Activated naive CD8-positive, alpha-beta T cell treated with anti-CD3 and anti-CD28 coated beads, Interleukin-2, amount 10 ng/mL, durations not matched to agents 7 days and 5 days (primary cell): ENCODE measurements around the gene EFCAB3. TPM values are rescaled to one million over a fixed set of nuclear protein-coding genes. Genes with fewer than 3 reads are reported as not detected.
"Not testable (repeated sequence)": the region's sequence is repeated elsewhere in the genome, so short reads cannot be mapped to it uniquely, and the experiment has no call there.

Experiments
- ATAC-seq: fragments of 150-1000 bp; cut with Tn5 transposase; one replicate; pipeline ENCODE4 v1.10.0; 2021; ENCODE audit warnings: low read depth, moderate library complexity
- POLR2A ChIA-PET: fragments of 350-600 bp; sonication (Branson Sonifier 250); formaldehyde crosslinking; loops from one replicate; lab custom pipeline; 2021; ENCODE audit warnings: antibody characterized with exemption; lab: Charles Lee
- DNase-seq: peaks from one replicate; pipeline ENCODE4 v3.0.0; 2021
- H3K27ac Mint-ChIP-seq: one replicate; pipeline ENCODE4 v1.8.0; 2022; ENCODE audit warnings: mild to moderate bottlenecking, mixed read lengths
- H3K27me3 Mint-ChIP-seq: one replicate; pipeline ENCODE4 v1.8.0; 2022; ENCODE audit warnings: mild to moderate bottlenecking, moderate library complexity, mixed read lengths
- H3K36me3 Mint-ChIP-seq: one replicate; pipeline ENCODE4 v1.8.0; 2021; ENCODE audit warnings: mild to moderate bottlenecking, mixed read lengths
- H3K4me1 Mint-ChIP-seq: one replicate; pipeline ENCODE4 v1.8.0; 2021; ENCODE audit warnings: mixed read lengths
- H3K4me3 Mint-ChIP-seq: one replicate; pipeline ENCODE4 v1.8.0; 2022; ENCODE audit warnings: mild to moderate bottlenecking, moderate library complexity, mixed read lengths
- H3K9me3 Mint-ChIP-seq: one replicate; pipeline ENCODE4 v1.8.0; 2021; ENCODE audit warnings: mixed read lengths
- total RNA-seq, 2 experiments: library from RNA; stranded (reverse); gene quantifications; one replicate each; pipeline ENCODE4 v1.2.3, GENCODE V29; 2021

The EFCAB3 gene
- not detected for total RNA-seq

DNA sequence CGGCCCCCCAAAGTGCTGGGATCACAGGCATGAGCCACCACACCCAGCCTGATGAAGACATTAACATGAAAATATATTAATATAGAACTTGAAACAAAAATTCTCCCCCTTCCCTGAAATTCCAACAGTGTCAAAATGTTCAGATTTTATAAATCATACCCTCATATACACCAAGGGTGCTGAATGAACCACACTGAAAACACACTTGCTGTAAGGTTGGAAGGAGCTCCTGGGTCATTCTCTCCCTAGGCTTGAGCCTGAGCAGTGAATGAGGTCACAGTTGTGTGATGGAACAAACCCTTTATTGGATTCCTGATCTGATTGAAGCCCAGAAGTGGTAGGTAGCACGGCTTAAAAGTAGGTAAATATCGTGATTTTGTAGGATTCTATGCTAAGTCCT lies at the start of gene EFCAB3:
Gene EFCAB3 (plus strand): TSS at position 301 of the 400 bp plus-strand sequence. CDS start 2,427 bp downstream, outside the sequence.
- Mint-ChIP-seq H3K9me3 (no peaks in the 10 kb centered on the region), H3K4me3 (no peak within 1 kb of the TSS), H3K4me1 (no peaks in the 10 kb centered on the region), H3K27me3 (peaks cover 35% of the 10 kb centered on the region), H3K36me3 (no peaks in the 10 kb centered on the region), H3K27ac (no peak within 1 kb of the TSS)
- DNase-seq, result no peak
- no peak for ATAC-seq
- POLR2A ChIA-PET, result no interaction called here

DNA sequence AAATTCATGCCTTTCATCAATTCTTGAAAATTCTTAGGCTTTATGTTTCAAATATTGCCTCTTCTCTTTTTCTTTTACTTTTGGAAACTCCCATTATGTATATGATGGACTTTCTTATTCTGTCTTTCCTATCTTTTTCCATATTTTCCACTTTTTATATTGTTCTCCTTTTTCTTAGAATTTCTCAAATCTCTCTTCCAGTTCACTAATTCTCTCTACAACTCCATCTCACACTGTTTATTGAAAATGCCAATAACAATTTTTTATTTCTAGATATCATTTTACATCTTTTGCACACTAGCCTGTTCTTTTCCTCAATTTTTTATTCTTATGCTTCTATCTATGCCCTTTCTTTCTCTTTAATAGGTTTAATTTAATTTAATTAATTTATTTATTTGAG lies 43.8 kb upstream of the EFCAB3 start:
- no peak overlapping the region for H3K27ac Mint-ChIP-seq
- ATAC-seq, result no peak
- no peaks in the 10 kb centered on the region for H3K36me3 Mint-ChIP-seq
- peaks cover 10% of the 10 kb centered on the region for H3K27me3 Mint-ChIP-seq
- H3K4me1 Mint-ChIP-seq, result no peaks in the 10 kb centered on the region
- POLR2A ChIA-PET, result no interaction called here
- H3K9me3 Mint-ChIP-seq, result peaks cover 2% of the 10 kb centered on the region
- H3K4me3 Mint-ChIP-seq, result no peak overlapping the region
- DNase-seq, result no peak

DNA sequence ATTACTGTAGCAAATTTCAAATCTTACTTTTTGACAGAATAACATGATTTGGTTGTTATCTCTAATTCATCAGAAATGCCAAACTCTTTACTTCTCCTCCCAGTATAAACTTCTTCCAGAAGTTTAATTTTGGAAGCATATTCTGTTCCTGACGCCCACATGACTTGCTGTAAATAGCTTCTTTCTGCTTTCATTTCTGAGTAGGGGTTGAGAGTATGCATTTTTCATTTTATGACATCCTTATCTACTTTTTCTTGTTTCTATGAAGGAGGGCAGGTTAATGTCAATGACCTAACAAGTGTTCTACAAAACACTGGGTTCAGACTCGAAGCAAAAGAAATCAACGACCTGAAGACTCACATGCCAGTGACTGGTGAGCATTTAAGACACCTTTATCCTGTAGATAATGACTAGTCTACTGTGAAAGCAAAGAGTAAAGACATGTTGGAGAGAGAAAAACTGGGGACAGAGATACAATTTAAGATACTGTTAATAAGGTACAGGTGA lies 36.5 kb upstream of the EFCAB3 start:
- POLR2A ChIA-PET, result no interaction called here
- Mint-ChIP-seq H3K27ac (no peak overlapping the region), H3K4me3 (no peak overlapping the region), H3K36me3 (no peaks in the 10 kb centered on the region), H3K4me1 (no peaks in the 10 kb centered on the region), H3K9me3 (peaks cover 2% of the 10 kb centered on the region), H3K27me3 (peaks cover 34% of the 10 kb centered on the region)
- ATAC-seq, result no peak
- DNase-seq, result no peak

DNA sequence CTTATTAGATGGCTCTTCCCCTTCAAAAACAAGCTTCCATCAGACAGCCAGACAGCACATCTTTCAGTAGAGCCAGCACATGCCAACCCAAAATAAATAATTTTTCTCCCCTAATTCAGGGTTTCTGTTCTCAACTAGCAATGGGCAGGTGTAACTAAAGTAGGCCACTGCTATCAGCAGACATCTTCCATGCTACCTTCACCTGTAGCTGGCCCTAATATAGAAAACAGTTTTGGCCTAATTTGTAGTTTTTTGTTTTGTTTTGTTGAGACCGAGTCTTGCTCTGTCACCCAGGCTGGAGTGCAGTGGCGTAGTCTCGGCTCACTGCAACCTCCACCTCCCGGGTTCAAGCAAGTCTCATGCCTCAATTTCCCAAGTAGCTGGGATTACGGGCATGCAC lies 29.2 kb upstream of the EFCAB3 start:
- Mint-ChIP-seq H3K36me3 (no peaks in the 10 kb centered on the region), H3K4me1 (no peaks in the 10 kb centered on the region), H3K9me3 (no peaks in the 10 kb centered on the region), H3K27me3 (peaks cover 42% of the 10 kb centered on the region), H3K27ac (no peak overlapping the region), H3K4me3 (no peak overlapping the region)
- DNase-seq (no peak), ATAC-seq (no peak)
- POLR2A ChIA-PET, result no interaction called here

DNA sequence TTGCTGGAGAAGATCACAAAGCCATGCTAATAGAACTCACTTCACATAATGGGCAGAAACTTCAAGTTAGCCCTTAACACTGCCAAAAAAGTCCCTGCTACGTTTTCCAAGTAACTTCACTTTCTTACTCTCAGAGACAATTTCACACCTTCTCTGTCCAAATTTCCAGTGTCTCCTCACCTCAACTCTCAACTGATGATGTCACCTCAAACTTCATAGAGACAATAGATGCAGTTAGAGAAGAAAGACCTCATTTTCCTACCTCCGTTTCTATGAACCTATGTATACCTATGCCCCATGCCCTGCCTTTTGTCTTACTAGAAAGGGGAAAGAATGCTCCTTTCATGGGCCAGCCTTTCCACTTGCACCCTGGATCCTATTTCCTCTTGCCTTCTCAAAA lies 14.2 kb upstream of the EFCAB3 start:
- no peak for DNase-seq
- no peak for ATAC-seq
- peaks cover 10% of the 10 kb centered on the region for H3K27me3 Mint-ChIP-seq
- H3K9me3 Mint-ChIP-seq, result peaks cover 2% of the 10 kb centered on the region
- H3K4me3 Mint-ChIP-seq, result no peak overlapping the region
- H3K36me3 Mint-ChIP-seq, result peaks cover 2% of the 10 kb centered on the region
- H3K4me1 Mint-ChIP-seq, result no peaks in the 10 kb centered on the region
- H3K27ac Mint-ChIP-seq, result no peak overlapping the region
- POLR2A ChIA-PET, result no interaction called here

DNA sequence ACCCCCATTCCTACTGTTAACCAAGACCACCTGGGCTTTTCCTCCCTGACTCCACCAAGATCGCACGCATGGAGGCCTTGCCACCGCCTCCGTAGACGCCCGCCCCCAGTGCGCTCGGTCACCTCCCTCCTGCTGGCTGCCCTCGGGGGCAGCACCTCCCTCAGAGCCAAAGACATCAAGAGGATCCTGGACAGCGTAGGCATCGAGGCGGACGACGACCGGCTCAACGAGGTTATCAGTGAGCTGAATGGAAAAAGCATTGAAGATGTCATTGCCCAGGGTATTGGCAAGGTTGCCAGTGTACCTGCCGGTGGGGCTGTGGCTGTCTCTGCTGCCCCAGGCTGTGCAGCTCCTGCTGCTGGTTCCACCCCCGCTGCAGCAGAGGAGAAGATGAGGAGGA lies 1.2 kb downstream of the EFCAB3 start:
- no peaks in the 10 kb centered on the region for H3K9me3 Mint-ChIP-seq
- H3K27me3 Mint-ChIP-seq, result peaks cover 26% of the 10 kb centered on the region
- H3K36me3 Mint-ChIP-seq, result no peaks in the 10 kb centered on the region
- no peaks in the 10 kb centered on the region for H3K4me1 Mint-ChIP-seq
- POLR2A ChIA-PET, result no interaction called here
- no peak overlapping the region for H3K27ac Mint-ChIP-seq
- DNase-seq (no peak), ATAC-seq (no peak)
- no peak overlapping the region for H3K4me3 Mint-ChIP-seq

DNA sequence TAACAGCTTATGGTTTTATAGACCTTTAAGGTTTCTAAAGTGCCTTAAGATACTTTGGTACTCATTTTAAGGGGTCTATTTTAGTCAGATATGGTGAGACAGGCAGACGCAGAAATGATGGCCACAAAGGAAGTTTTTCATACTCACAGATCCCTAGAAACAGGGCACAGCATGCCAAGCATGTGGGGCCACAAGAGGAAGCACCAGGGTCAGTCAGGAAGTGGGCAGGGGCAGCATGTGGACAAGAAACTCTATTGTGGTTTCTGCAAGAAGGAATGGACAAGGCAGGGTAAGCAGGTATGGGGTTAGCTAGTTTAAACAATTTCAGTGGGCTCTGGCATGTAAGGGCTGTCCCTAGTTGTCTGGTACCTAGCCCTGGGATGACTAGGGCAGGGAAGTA lies 8.5 kb downstream of the EFCAB3 start:
- Mint-ChIP-seq H3K27me3 (peaks cover 14% of the 10 kb centered on the region), H3K9me3 (no peaks in the 10 kb centered on the region), H3K4me1 (peaks cover 1% of the 10 kb centered on the region), H3K36me3 (no peaks in the 10 kb centered on the region), H3K27ac (no peak overlapping the region), H3K4me3 (no peak overlapping the region)
- ATAC-seq (no peak), DNase-seq (no peak)
- POLR2A ChIA-PET, result no interaction called here

DNA sequence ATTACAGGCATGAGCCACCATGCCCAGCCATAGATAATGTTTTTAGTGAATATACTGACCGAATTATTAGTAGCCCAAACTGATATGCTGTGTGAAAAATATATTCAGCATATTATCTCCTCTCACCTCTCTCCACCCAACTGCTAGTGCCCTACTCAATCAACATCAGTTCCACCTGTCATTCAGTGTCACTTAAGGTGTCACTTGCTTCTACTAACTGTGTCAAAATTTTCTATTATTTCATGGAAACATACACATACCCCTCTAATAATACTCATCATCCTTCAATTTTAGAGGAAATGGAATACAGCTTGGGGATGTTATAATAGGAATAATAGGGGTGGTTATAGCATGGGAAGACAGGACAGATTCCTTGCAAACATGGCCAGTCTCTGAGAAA lies 12.6 kb downstream of the EFCAB3 start:
- H3K4me1 Mint-ChIP-seq, result peaks cover 1% of the 10 kb centered on the region
- no peaks in the 10 kb centered on the region for H3K36me3 Mint-ChIP-seq
- H3K4me3 Mint-ChIP-seq, result no peak overlapping the region
- POLR2A ChIA-PET, result no interaction called here
- H3K27ac Mint-ChIP-seq, result no peak overlapping the region
- DNase-seq (no peak), ATAC-seq (no peak)
- H3K9me3 Mint-ChIP-seq, result no peaks in the 10 kb centered on the region
- H3K27me3 Mint-ChIP-seq, result peaks cover 20% of the 10 kb centered on the region

DNA sequence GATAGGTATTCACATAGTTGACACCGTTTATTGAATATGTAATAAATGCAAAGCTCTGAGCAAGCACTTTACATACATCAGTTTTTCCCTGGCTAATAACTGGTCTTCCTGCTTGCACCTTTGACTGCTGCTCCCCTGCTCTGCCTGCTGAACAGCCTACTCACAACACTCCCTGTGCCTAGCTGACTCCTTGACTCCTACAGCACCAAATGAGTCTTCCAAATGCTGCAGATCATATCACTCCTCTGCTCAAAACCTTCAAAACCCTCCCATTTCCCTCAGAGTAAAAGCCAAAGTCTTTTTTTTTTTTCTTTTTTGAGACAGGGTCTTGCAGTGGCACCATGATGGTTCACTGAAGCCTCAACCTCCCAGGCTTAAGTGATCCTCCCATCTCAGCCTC lies 18.5 kb downstream of the EFCAB3 start:
- ATAC-seq, result no peak
- H3K27me3 Mint-ChIP-seq, result peaks cover 15% of the 10 kb centered on the region
- no peak for DNase-seq
- POLR2A ChIA-PET, result no interaction called here
- no peak overlapping the region for H3K4me3 Mint-ChIP-seq
- H3K4me1 Mint-ChIP-seq, result no peaks in the 10 kb centered on the region
- no peaks in the 10 kb centered on the region for H3K9me3 Mint-ChIP-seq
- H3K36me3 Mint-ChIP-seq, result no peaks in the 10 kb centered on the region
- no peak overlapping the region for H3K27ac Mint-ChIP-seq

DNA sequence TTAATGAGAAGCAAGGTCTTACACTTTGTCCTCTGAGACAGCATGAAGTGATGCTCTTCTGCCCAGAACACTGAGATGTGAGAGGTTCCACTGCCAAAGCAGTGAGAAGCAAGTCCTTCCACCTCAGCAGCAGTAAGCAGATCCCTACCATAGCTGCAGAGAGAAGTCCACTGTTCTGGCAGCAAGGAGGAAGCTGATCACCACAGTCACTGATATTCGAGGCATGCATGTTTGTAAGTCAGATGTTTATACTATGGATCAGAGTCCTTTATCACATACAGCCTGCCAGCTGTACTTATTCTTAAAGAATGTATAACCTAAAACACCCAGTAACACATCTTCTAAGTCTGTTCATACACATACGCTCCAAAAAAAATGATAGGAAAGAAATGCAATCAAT lies 25.1 kb downstream of the EFCAB3 start:
- Mint-ChIP-seq H3K36me3 (no peaks in the 10 kb centered on the region), H3K27me3 (peaks cover 12% of the 10 kb centered on the region), H3K4me3 (no peak overlapping the region), H3K9me3 (no peaks in the 10 kb centered on the region), H3K4me1 (no peaks in the 10 kb centered on the region), H3K27ac (no peak overlapping the region)
- DNase-seq (no peak), ATAC-seq (no peak)
- POLR2A ChIA-PET, result no interaction called here

DNA sequence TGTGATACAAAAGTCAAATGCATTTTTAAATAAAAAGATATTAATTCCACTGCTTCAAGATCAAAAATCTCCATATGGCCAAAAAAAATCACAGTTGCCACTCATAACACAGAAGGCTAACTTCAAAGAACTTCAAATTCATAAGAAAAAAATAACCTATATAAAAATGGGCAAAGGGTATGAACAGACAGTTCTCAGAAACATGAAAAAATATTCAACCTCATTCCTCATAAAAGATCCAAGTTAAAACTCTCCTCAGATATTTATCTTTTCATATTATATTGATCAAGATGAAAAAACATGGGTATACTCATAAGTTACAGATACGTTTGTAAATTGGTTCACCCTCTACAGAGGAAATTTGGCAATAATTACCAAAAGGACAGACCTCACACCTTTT lies 32.7 kb downstream of the EFCAB3 start:
- H3K4me1 Mint-ChIP-seq, DNase-seq, POLR2A ChIA-PET, H3K4me3 Mint-ChIP-seq, H3K36me3 Mint-ChIP-seq, H3K9me3 Mint-ChIP-seq, ATAC-seq, H3K27ac Mint-ChIP-seq: not testable (repeated sequence)
- H3K27me3 Mint-ChIP-seq, result peaks cover 25% of the 10 kb centered on the region

DNA sequence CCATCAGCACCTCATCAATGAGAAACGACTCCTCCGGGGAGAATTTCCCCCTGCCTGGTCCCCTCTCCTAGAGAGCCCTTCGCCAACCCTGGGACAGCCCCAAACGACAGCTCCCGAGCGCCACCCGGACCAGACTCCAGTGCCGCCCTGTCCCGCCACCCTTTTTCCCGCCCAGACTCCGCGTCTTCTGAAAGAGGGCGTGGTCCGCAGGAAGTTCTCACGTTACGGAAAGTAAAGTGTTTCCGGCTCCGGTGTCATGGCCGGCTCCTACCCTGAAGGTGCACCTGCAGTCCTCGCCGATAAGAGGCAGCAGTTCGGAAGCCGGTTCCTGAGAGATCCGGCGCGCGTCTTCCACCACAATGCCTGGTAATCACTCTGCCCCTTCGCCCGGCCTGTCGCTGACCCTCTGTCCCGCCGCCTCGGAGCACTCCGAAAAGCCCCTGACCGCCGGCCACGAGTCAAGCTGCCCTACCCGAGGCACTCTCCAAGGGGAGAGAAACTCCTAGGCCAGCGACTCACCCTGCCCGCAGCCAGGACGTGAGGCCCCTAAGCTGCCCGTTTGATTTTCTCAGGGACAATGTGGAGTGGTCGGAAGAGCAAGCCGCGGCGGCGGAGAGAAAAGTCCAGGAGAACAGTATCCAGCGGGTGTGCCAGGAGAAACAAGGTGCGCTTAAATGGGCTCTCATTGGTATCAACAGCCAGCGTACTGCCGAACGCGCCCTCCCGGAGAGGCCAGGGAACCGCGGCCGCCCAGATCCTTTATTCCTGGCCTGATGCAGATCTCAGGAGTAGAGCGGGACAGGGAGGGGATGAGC lies 43.5 kb downstream of the EFCAB3 start, which contains the start of gene METTL2A:
Gene METTL2A (plus strand): TSS at position 251 of the 815 bp plus-strand sequence. CDS start 6 bp downstream, at position 257.
- Mint-ChIP-seq H3K27ac (peak within 1 kb of the TSS; percentile 94), H3K4me3 (peak within 1 kb of the TSS; percentile 99), H3K4me1 (peaks cover 13% of the 10 kb centered on the region)
- DNase-seq (peak; percentile 81), ATAC-seq (peak; percentile 90)
- POLR2A ChIA-PET, H3K9me3 Mint-ChIP-seq, H3K36me3 Mint-ChIP-seq, H3K27me3 Mint-ChIP-seq: not testable (repeated sequence)

DNA sequence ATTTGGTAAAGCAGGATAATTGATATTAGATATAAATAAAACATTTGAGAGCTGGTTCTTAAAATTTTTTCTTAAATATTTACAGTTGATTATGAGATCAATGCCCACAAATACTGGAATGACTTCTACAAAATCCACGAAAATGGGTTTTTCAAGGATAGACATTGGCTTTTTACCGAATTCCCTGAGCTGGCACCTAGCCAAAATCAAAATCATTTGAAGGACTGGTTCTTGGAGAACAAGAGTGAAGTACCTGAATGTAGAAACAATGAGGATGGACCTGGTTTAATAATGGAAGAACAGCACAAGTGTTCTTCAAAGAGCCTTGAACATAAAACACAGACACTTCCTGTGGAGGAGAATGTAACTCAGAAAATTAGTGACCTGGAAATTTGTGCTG lies 45.9 kb downstream of the EFCAB3 start:
- DNase-seq, H3K27ac Mint-ChIP-seq, POLR2A ChIA-PET, H3K9me3 Mint-ChIP-seq, H3K36me3 Mint-ChIP-seq, ATAC-seq, H3K27me3 Mint-ChIP-seq, H3K4me3 Mint-ChIP-seq: not testable (repeated sequence)
- H3K4me1 Mint-ChIP-seq, result peaks cover 13% of the 10 kb centered on the region

DNA sequence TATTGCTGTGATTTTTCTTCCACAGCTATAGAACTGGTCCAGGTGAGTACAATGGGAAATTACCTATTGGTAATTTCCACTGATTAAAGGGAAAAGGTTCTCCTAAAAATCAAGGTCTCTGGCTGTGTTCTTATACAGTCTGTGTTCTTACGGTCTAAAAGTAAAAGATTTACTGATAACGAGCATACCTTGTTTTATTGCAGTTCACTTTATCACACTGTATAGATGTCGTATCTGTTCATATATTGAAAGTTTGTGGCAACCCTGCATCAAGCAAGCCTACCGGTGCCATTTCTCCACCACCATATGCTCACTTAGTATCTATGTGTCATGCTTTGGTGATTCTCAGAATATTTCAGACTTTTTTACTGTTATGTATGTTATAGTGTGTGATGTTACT lies 54.9 kb downstream of the EFCAB3 start:
- H3K4me3 Mint-ChIP-seq, H3K27me3 Mint-ChIP-seq, H3K27ac Mint-ChIP-seq, DNase-seq, POLR2A ChIA-PET, H3K9me3 Mint-ChIP-seq, H3K4me1 Mint-ChIP-seq, ATAC-seq: not testable (repeated sequence)
- peaks cover 14% of the 10 kb centered on the region for H3K36me3 Mint-ChIP-seq
